HepG2 (cell line): ENCODE measurements around the gene MRPL34. TPM values are rescaled to one million over a fixed set of nuclear protein-coding genes. Genes with fewer than 3 reads are reported as not detected.

ENCODE experiments used
- CBX5 ChIP-seq: sonication (generic); formaldehyde crosslinking; IDR thresholded peaks from 2 replicates; pipeline ENCODE4 v1.4.0; 2020; ENCODE audit warnings: missing genetic modification reagents, borderline replicate concordance
- JARID2 ChIP-seq: sonication (generic); formaldehyde crosslinking; IDR thresholded peaks from 2 replicates; pipeline ENCODE4 v1.8.1; 2023; ENCODE audit warnings: missing genetic modification reagents, inconsistent platforms; ENCODE audit not compliant: insufficient replicate concordance
- POLR2G ChIP-seq: fragments of 200-400 bp; formaldehyde crosslinking; IDR thresholded peaks from 2 replicates; pipeline ENCODE4 v1.6.1; 2018; ENCODE audit warnings: mild to moderate bottlenecking, low read depth, low read length, moderate library complexity
- TGIF2 ChIP-seq: IDR thresholded peaks from 2 replicates; pipeline ENCODE4 v1.6.1; 2016; ENCODE audit warnings: control low read depth, missing compliant biosample characterization
- ZFP36L1 ChIP-seq: sonication (generic); formaldehyde crosslinking; IDR thresholded peaks from 2 replicates; pipeline ENCODE4 v1.8.0; 2022; ENCODE audit warnings: mild to moderate bottlenecking, missing genetic modification reagents, moderate library complexity
- ZNF34 ChIP-seq: sonication (generic); formaldehyde crosslinking; IDR thresholded peaks from 2 replicates; pipeline ENCODE4 v1.4.0; 2020; ENCODE audit warnings: mild to moderate bottlenecking, missing genetic modification reagents, borderline replicate concordance
- ZNF44 ChIP-seq: sonication (generic); formaldehyde crosslinking; IDR thresholded peaks from 2 replicates; pipeline ENCODE4 v1.5.1; 2020; ENCODE audit warnings: mild to moderate bottlenecking, missing genetic modification reagents
- ZNF598 ChIP-seq: sonication (generic); formaldehyde crosslinking; IDR thresholded peaks from 2 replicates; pipeline ENCODE4 v1.5.1; 2020; ENCODE audit warnings: mild to moderate bottlenecking, missing genetic modification reagents, borderline replicate concordance
- ZNF737 ChIP-seq: sonication (generic); formaldehyde crosslinking; IDR thresholded peaks from 2 replicates; pipeline ENCODE4 v1.5.0; 2020; ENCODE audit warnings: missing genetic modification reagents, mild to moderate bottlenecking, borderline replicate concordance
- ZSCAN12 ChIP-seq: sonication (generic); formaldehyde crosslinking; IDR thresholded peaks from 2 replicates; pipeline ENCODE4 v1.9.0; 2021; ENCODE audit warnings: mild to moderate bottlenecking, missing genetic modification reagents
- polyA plus RNA-seq, 8 experiments: library from polyadenylated mRNA; depleted of rRNA in 3 of 8; stranded (reverse) in 7 of 8; unstranded in 1 of 8; fragments of >200 nt; fragmentation: Illumina TruSeq in 4 of 8; extraction: Trizol in 4 of 8; gene quantifications; 2 replicates each; pipeline versions ENCODE4 v1.2.1 to v1.2.3, GENCODE V29; 2011 to 2016; ENCODE audit warnings: low read depth in 4 of 8, missing spikeins in 1 of 8, mixed read lengths in 1 of 8; ENCODE audit not compliant: insufficient read depth in 1 of 8
- total RNA-seq, 5 experiments: library from RNA; depleted of rRNA; stranded (reverse); fragments of >200 nt; fragmentation: Illumina TruSeq; extraction: Trizol; gene quantifications; 2 replicates each; pipeline ENCODE4 v1.2.3, GENCODE V29; 2016; ENCODE audit warnings: low read depth in 1 of 5
- TF ChIP-seq, protein P1 (sequence below): sonication (generic); formaldehyde crosslinking; IDR thresholded peaks from 2 replicates; pipeline ENCODE4 v1.4.0; 2020; ENCODE audit warnings: mild to moderate bottlenecking, missing genetic modification reagents
- TF ChIP-seq, protein P2 (sequence below): sonication (generic); formaldehyde crosslinking; IDR thresholded peaks from 2 replicates; pipeline ENCODE4 v1.5.1; 2020; ENCODE audit warnings: mild to moderate bottlenecking, missing genetic modification reagents
- TF ChIP-seq, protein P3 (sequence below): sonication (generic); formaldehyde crosslinking; IDR thresholded peaks from 2 replicates; pipeline ENCODE4 v1.4.0; 2020; ENCODE audit warnings: mild to moderate bottlenecking, missing genetic modification reagents
- TF ChIP-seq, protein P4 (sequence below): sonication (generic); formaldehyde crosslinking; conservative IDR thresholded peaks from 2 replicates; pipeline ENCODE4 v1.8.1; 2023; ENCODE audit warnings: missing genetic modification reagents
- TF ChIP-seq, protein P5 (sequence below): IDR thresholded peaks from 2 replicates; pipeline ENCODE4 v1.6.1; 2016; ENCODE audit warnings: low read depth, control low read depth

Gene MRPL34
- total and polyA plus RNA-seq, 2 of the 13 experiments (the other 11 are each of a cell fraction or from before 2014, with no cell fraction given): 74.0 to 77.3 TPM

DNA sequence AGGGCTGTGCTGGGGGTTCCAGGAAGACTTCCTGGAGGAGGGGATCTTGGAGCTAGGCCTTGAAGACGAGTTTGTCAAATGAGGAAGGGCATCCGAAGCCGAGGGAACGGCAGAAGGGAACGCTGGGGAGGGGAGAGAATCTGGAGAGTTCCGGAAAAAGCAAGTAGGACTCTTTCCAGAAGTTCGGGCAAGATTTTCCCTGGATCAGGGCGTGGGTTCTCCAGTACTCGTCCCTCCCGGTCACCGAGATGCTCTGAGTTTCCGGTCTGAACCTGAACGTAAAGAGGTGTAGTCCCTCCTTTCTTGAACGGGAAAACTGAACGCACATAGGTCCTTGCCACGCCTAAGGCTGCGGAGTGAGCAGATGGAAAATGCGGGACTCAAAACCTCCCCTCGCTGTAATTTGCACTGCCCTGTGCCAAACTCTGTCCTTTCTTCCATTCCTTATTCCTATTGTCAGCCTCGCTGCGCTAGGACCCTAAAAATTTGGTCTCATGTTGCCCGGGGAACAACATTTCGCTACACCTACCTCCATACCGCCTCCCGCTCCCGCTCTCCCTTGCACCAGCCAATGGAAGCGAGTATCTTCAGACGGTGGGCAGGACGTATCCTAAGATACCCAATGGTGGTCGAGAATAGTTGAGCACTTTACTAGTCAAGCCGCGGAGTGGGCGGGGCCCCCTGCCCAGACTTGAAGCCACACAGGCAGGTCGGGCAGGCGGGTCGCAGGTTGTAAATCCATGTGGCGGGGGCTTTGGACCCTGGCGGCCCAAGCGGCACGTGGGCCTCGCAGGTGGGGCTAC is 31.4 kb downstream of the MRPL34 start, which contains the start of gene GTPBP3 (continued):
- TF ChIP-seq ZNF34 (CRISPR knock-in tag) (peak; percentile 60; the same call in 1 of the 2 replicates), JARID2 (CRISPR knock-in tag) (no peak), ZNF737 (no peak), ZFP36L1 (CRISPR knock-in tag) (no peak; the same call in 1 of the 2 replicates), CBX5 (CRISPR knock-in tag) (no peak), POLR2G (peak; percentile 89), ZNF598 (no peak), ZNF44 (CRISPR knock-in tag) (peak; percentile 45; the same call in 1 of the 2 replicates), TGIF2 (CRISPR knock-in tag) (peak; percentile 85), ZSCAN12 (CRISPR knock-in tag) (no peak)
- TF ChIP-seq, protein P1, sequence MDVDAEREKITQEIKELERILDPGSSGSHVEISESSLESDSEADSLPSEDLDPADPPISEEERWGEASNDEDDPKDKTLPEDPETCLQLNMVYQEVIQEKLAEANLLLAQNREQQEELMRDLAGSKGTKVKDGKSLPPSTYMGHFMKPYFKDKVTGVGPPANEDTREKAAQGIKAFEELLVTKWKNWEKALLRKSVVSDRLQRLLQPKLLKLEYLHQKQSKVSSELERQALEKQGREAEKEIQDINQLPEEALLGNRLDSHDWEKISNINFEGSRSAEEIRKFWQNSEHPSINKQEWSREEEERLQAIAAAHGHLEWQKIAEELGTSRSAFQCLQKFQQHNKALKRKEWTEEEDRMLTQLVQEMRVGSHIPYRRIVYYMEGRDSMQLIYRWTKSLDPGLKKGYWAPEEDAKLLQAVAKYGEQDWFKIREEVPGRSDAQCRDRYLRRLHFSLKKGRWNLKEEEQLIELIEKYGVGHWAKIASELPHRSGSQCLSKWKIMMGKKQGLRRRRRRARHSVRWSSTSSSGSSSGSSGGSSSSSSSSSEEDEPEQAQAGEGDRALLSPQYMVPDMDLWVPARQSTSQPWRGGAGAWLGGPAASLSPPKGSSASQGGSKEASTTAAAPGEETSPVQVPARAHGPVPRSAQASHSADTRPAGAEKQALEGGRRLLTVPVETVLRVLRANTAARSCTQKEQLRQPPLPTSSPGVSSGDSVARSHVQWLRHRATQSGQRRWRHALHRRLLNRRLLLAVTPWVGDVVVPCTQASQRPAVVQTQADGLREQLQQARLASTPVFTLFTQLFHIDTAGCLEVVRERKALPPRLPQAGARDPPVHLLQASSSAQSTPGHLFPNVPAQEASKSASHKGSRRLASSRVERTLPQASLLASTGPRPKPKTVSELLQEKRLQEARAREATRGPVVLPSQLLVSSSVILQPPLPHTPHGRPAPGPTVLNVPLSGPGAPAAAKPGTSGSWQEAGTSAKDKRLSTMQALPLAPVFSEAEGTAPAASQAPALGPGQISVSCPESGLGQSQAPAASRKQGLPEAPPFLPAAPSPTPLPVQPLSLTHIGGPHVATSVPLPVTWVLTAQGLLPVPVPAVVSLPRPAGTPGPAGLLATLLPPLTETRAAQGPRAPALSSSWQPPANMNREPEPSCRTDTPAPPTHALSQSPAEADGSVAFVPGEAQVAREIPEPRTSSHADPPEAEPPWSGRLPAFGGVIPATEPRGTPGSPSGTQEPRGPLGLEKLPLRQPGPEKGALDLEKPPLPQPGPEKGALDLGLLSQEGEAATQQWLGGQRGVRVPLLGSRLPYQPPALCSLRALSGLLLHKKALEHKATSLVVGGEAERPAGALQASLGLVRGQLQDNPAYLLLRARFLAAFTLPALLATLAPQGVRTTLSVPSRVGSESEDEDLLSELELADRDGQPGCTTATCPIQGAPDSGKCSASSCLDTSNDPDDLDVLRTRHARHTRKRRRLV (CRISPR knock-in tag): no peak
- TF ChIP-seq, protein P2, sequence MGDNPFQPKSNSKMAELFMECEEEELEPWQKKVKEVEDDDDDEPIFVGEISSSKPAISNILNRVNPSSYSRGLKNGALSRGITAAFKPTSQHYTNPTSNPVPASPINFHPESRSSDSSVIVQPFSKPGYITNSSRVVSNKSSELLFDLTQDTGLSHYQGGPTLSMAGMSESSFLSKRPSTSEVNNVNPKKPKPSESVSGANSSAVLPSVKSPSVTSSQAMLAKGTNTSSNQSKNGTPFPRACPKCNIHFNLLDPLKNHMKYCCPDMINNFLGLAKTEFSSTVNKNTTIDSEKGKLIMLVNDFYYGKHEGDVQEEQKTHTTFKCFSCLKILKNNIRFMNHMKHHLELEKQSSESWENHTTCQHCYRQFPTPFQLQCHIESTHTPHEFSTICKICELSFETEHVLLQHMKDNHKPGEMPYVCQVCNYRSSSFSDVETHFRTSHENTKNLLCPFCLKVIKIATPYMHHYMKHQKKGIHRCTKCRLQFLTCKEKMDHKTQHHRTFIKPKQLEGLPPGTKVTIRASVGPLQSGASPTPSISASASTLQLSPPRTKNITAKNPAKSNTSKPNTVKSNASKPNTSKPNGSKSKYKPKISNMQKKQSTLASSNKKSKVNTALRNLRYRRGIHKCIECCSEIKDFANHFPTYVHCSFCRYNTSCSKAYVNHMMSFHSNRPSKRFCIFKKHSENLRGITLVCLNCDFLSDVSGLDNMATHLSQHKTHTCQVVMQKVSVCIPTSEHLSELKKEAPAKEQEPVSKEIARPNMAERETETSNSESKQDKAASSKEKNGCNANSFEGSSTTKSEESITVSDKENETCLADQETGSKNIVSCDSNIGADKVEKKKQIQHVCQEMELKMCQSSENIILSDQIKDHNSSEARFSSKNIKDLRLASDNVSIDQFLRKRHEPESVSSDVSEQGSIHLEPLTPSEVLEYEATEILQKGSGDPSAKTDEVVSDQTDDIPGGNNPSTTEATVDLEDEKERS (CRISPR knock-in tag): no peak
- TF ChIP-seq, protein P3, sequence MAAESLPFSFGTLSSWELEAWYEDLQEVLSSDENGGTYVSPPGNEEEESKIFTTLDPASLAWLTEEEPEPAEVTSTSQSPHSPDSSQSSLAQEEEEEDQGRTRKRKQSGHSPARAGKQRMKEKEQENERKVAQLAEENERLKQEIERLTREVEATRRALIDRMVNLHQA (CRISPR knock-in tag): no peak
- TF ChIP-seq, protein P4, sequence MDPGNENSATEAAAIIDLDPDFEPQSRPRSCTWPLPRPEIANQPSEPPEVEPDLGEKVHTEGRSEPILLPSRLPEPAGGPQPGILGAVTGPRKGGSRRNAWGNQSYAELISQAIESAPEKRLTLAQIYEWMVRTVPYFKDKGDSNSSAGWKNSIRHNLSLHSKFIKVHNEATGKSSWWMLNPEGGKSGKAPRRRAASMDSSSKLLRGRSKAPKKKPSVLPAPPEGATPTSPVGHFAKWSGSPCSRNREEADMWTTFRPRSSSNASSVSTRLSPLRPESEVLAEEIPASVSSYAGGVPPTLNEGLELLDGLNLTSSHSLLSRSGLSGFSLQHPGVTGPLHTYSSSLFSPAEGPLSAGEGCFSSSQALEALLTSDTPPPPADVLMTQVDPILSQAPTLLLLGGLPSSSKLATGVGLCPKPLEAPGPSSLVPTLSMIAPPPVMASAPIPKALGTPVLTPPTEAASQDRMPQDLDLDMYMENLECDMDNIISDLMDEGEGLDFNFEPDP (CRISPR knock-in tag): no peak
- TF ChIP-seq, protein P5, sequence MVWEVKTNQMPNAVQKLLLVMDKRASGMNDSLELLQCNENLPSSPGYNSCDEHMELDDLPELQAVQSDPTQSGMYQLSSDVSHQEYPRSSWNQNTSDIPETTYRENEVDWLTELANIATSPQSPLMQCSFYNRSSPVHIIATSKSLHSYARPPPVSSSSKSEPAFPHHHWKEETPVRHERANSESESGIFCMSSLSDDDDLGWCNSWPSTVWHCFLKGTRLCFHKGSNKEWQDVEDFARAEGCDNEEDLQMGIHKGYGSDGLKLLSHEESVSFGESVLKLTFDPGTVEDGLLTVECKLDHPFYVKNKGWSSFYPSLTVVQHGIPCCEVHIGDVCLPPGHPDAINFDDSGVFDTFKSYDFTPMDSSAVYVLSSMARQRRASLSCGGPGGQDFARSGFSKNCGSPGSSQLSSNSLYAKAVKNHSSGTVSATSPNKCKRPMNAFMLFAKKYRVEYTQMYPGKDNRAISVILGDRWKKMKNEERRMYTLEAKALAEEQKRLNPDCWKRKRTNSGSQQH (CRISPR knock-in tag): peak; percentile 84; the same call in 1 of the 2 replicates
